ENCODE measurements around the gene EVC2.

The EVC2 gene

DNA sequence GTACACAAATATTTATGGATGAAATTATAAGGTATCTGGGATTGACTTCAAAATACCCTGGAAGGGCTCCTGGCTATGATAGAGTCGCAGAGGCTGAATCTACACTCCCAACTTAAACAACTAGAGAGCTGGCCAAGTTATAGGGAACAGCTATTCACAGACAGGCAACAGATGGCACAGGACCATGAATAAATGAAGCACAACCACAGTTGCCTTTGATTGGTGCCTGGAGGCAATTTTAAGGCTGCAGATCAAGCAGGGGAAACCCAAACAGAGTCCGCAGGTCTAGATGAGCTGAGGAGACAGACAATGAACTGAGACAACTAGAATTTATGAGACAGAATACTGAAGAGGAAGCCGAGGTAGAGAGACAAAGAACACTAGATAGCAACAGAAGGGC lies 155.9 kb downstream of the EVC2 start:
- no peak for DNase-seq

GRCh38 chr4:5547651-5548249 lies 160.6 kb downstream of the EVC2 start:
- no peak for DNase-seq

- no peak for DNase-seq
Measured at GRCh38 chr4:5545271-5545670, 163.1 kb downstream of the EVC2 start.

- DNase-seq: no peak
Measured at GRCh38 chr4:5544762-5545161, 163.6 kb downstream of the EVC2 start.

GRCh38 chr4:5543681-5544080 lies 164.7 kb downstream of the EVC2 start:
- no peak for DNase-seq

- DNase-seq: no peak
Measured at GRCh38 chr4:5541169-5541568, 167.2 kb downstream of the EVC2 start.

GRCh38 chr4:5539584-5539983 lies 168.8 kb downstream of the EVC2 start:
- DNase-seq: no peak

GRCh38 chr4:5532100-5532499 lies 176.3 kb downstream of the EVC2 start:
- no peak for DNase-seq

GRCh38 chr4:5528031-5528436 lies 180.3 kb downstream of the EVC2 start:
- DNase-seq: no peak

DNA sequence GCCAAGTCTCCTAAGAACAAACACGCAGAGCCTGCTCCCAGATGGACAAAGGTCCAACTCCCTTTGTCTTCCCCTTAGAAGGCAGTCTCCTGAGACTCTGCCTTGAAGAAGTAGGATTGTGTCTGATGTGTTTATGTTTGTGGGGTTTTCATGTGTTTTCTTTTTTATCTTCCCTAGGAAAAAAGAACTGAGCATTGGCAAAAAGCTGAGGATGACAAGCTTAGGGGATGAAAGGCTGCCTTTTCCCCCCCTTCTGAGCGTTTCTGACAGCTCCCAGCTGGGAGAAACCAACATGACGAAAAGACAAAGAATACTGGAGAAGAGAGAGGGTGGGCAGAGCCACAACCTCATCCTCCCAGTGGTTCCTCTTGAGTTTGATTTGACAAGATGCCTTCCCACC lies 181.1 kb downstream of the EVC2 start:
- no peak for DNase-seq

DNA sequence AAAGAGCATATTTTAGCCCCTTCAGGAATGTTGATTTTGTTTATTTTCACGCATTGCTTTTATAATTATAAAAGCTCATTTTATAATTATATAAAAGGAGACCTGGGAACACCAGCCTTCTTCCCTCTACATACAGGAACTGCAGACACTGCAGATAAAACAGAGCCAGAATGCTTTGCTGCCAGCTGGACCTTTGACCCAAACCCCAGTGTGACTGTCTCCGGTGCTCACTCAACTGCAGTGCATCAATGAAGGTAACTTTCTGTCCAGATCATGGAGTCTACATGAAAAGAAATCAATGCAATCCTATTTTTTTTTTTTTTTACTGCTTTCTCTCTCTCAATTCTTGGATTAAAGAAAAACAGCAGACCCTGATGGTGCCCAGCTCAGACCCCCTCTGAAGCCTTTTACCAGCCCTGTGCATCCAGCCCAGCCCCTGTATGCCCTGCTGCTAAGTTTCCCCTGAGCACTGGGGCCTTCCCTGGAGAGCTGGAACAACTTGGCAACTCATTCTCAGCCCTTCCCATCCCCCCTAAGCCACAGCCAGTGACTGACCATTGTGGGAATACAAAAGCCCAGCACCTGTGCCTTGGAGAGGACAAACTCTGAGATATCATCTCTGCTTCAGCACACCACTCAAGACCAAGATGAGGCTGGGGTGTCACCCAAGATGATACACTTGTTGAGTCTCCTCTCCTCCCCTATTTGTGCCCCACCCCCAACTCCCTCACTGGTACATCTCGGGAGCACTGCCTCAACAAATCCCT lies 182.1 kb downstream of the EVC2 start:
- DNase-seq: no peak

- no peak for DNase-seq
Measured at GRCh38 chr4:5524446-5525299, 183.7 kb downstream of the EVC2 start.

GRCh38 chr4:5517372-5517771 lies 191.0 kb downstream of the EVC2 start:
- DNase-seq: no peak

DNA sequence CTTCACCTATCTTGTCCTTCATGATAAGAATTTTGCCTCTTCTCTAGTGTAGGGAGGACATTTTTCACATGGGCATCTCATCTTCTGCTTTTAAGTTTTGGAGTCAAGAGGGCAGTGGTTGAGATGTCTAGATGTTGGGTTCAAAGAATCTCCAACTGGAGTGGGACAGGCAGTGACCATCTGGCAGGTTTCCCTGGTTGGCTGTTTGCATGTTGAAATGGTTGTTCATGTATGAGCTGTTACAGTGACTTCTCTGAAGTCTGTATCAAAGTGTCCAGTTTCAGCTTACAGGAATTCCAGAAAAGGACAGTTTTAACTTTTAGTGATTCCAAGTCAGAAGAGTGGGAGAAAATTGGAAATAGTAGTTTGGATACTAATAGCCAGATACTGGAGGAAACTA lies 192.7 kb downstream of the EVC2 start:
- no peak for DNase-seq

Measured in NCI-H1436 treated with DMSO at 0.1 percent for 48 hours (cell line).